ENCODE results near the gene SOAT2. TPM values are rescaled to one million over a fixed set of nuclear protein-coding genes. Genes with fewer than 3 reads are reported as not detected.

Gene SOAT2
- total RNA-seq, 1 experiment from 2014 or later, result not detected

DNA sequence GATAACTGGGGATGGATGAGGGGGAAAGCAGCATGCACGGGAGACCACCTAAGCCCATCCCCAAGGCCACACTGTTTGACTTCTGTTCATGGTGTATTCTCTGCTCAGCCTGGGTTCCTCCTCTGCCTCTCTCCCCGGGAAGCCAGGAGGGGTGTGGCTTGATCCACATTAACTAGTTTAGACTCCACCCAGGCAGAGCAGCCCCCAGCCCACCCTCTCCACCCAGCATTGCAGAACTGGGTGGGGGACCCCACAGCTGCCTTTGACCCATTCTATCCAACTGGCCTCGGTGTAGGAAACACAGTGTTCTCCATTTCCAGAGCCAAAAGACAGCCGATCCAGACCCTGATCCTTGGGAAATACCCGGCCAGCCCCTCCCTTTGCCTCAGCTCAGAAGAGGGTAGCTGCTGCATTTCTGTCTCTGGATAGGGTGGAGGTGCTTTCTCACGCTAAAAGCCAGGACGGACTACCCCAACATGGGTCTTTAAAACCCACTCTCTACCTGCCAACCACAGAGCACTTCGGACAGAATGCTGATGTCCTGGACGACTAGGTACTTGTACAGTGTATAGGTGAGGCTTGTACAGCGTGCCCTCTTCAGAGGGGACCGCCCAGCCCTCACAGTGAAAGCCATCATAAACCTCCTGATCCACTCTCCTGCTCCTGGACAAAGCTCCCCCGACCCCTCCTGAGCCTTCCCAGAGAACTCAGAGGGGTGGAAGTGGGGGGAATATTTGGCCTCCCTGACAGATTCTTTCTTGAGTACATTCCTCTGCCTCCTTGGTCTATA, 33.5 kb upstream of the SOAT2 start:
- no peaks in the 10 kb centered on the region for H3K23me2 ChIP-seq (ENCODE audit: insufficient read length, low read depth, low read length, poor library complexity, severe bottlenecking)
- no peak overlapping the region for H3T11ph ChIP-seq (ENCODE audit: low read length)
- no peaks in the 10 kb centered on the region for H3K79me1 ChIP-seq (ENCODE audit: insufficient read depth, low read depth, low read length, poor library complexity, severe bottlenecking)
- TF ChIP-seq, protein P1, sequence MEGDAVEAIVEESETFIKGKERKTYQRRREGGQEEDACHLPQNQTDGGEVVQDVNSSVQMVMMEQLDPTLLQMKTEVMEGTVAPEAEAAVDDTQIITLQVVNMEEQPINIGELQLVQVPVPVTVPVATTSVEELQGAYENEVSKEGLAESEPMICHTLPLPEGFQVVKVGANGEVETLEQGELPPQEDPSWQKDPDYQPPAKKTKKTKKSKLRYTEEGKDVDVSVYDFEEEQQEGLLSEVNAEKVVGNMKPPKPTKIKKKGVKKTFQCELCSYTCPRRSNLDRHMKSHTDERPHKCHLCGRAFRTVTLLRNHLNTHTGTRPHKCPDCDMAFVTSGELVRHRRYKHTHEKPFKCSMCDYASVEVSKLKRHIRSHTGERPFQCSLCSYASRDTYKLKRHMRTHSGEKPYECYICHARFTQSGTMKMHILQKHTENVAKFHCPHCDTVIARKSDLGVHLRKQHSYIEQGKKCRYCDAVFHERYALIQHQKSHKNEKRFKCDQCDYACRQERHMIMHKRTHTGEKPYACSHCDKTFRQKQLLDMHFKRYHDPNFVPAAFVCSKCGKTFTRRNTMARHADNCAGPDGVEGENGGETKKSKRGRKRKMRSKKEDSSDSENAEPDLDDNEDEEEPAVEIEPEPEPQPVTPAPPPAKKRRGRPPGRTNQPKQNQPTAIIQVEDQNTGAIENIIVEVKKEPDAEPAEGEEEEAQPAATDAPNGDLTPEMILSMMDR (conservative IDR thresholded peaks at IDR 0.05), result no peak
- H3K27ac Mint-ChIP-seq, result no peak overlapping the region
- peak; percentile 29 for DNase-seq
- H4K91ac ChIP-seq (ENCODE audit: insufficient read length, low read depth, low read length), result no peak overlapping the region
- no peak overlapping the region for H3K9ac ChIP-seq (ENCODE audit: extremely low read depth, insufficient read length, low read length)
- H2AK5ac ChIP-seq (ENCODE audit: insufficient read length, low read length), result no peak overlapping the region
- H2BK20ac ChIP-seq (ENCODE audit: low read depth, low read length, poor library complexity, severe bottlenecking), result no peak overlapping the region
- WGBS (ENCODE audit: extremely low coverage, insufficient read length, low lambda C conversion rate), result no CpG with 5 or more reads among the region's 12 CpGs
- no peak overlapping the region for H4K8ac ChIP-seq (replicated peaks; ENCODE audit: insufficient read length, low read depth, low read length)
- H3K27ac ChIP-seq (ENCODE audit: insufficient read length, low read depth, low read length), result no peak overlapping the region
- no peaks in the 10 kb centered on the region for H3K79me2 ChIP-seq (ENCODE audit: insufficient read depth, low read length)
- no peak overlapping the region for H2BK5ac ChIP-seq (ENCODE audit: insufficient read length, low read length)
- peaks cover 14 to 24% (median 22%) of the 10 kb centered on the region in 3 experiments for H3K36me3 Mint-ChIP-seq (ENCODE audit: insufficient read depth in 1 of 3, low read depth in 3 of 3)
- peaks cover 46% of the 10 kb centered on the region in 2 experiments for H3K4me1 Mint-ChIP-seq
- H3K9me3 ChIP-seq (ENCODE audit: control insufficient read depth, low read depth, low read length), result no peaks in the 10 kb centered on the region
- H3K4me2 ChIP-seq (ENCODE audit: insufficient read depth, insufficient read length, low read length), result no peak overlapping the region
- H4K5ac ChIP-seq (ENCODE audit: insufficient read length, low read depth, low read length), result no peak overlapping the region
- H3K23ac ChIP-seq (ENCODE audit: insufficient read length, low read depth, low read length), result no peak overlapping the region
- no peak overlapping the region for H2BK12ac ChIP-seq (ENCODE audit: insufficient read length, low read depth, low read length)
- no peaks in the 10 kb centered on the region for H3K27me3 ChIP-seq (ENCODE audit: insufficient read depth, low read length)
- no peak overlapping the region for H2BK15ac ChIP-seq (ENCODE audit: low read depth, low read length)
- no peaks in the 10 kb centered on the region for H4K20me1 ChIP-seq (ENCODE audit: control insufficient read depth, insufficient read depth, insufficient read length)
- no peak overlapping the region for H3K18ac ChIP-seq (ENCODE audit: insufficient read length, low read depth, low read length)
- no peaks in the 10 kb centered on the region for H3K9me3 Mint-ChIP-seq
- peaks cover 3% of the 10 kb centered on the region; the same call in 1 of the 2 replicates for H3K4me1 ChIP-seq (ENCODE audit: insufficient read depth, low read length)
- H3K4me3 Mint-ChIP-seq, result peak overlapping the region in 1 of 2 experiments; percentile 36; a peak in 1 of 5 replicates
- peaks cover 10% of the 10 kb centered on the region for H3K27me3 Mint-ChIP-seq (ENCODE audit: low read depth)
- no peak overlapping the region for H3K56ac ChIP-seq (ENCODE audit: insufficient read length, low read depth, low read length)
- no peak overlapping the region for H2BK120ac ChIP-seq (ENCODE audit: low read depth, low read length, poor library complexity, severe bottlenecking)
- H3K4ac ChIP-seq (ENCODE audit: low read depth, low read length), result no peak overlapping the region
- H2AFZ ChIP-seq (ENCODE audit: low read length), result no peak overlapping the region
- H3K14ac ChIP-seq (ENCODE audit: insufficient read depth, low read length), result no peak overlapping the region

Data from H9 (cell line).